ENCODE data around the gene TMEM150B.

TMEM150B gene

DNA sequence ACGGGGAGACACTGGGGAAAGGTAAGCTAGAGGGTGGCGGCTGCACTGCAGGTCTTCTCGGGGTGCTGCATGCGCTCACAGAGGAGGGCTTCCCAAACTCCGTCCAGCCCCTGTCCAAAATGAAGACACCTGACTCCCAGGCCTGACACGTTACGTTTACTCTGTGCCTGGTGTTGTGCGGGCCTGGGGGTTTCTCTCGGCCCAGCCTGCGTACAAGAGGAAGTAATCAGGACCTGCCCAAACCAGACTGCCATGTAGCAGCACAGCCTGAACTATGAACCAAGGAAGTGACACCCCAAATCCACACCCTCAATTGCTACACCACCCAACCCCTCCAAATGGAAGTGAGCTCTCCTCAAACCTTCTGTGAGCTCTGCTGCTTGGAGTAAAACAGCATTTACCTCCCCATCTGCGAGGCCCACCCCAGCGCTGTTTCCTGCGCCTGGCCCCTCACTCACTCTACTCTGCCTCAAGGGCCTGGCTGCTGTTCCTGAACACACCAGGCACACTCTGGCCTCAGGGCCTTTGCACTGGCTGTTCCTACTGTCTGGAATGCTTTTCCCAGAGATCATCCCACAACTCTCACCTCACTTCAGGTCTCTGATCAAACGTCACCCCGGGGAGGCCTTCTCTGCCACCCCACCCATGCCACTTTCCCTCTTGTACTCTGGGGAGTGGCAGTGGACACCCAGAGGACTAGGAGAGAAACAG, 48.3 kb downstream of the TMEM150B start:
- DNase-seq: no peak

DNA sequence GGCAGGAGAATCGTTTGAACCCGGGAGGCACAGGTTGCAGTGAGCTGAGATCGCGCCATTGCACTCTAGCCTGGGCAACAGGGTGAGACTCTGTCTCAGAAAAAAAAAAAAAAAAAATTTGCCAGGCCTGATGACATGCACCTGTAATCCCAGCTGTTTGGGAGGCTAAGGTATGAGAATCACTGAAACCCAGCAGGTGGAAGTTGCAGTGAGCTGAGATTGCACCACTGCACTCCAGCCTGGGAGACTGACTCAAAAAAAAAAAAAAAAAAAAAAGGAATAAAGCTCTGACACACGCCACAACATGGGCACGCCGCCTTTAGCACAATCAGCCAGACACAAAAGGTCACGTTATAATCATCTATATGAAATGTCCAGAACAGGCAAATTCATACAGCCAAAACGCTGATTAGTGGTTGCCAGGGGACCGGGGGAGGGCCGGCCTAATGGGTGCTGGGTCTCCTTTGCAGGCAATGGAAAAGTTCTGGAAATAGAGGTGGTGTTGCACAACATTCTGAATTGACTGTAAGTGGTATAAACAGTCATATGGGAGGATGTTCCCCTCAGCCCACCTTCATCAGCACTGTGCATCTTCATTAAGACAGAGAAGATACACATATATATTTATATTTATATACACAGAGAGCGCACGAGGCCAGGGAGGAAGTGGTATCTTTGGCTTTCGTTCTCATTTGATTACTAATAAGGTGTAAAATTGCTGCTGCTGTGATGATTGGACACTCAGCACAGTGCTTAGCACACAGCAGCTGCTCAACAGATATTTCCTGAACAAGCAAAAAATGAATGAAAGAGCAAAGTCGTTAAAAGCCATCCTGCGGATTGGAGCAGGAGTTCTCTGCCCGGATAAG, 49.1 kb downstream of the TMEM150B start:
- no peak for DNase-seq

DNA sequence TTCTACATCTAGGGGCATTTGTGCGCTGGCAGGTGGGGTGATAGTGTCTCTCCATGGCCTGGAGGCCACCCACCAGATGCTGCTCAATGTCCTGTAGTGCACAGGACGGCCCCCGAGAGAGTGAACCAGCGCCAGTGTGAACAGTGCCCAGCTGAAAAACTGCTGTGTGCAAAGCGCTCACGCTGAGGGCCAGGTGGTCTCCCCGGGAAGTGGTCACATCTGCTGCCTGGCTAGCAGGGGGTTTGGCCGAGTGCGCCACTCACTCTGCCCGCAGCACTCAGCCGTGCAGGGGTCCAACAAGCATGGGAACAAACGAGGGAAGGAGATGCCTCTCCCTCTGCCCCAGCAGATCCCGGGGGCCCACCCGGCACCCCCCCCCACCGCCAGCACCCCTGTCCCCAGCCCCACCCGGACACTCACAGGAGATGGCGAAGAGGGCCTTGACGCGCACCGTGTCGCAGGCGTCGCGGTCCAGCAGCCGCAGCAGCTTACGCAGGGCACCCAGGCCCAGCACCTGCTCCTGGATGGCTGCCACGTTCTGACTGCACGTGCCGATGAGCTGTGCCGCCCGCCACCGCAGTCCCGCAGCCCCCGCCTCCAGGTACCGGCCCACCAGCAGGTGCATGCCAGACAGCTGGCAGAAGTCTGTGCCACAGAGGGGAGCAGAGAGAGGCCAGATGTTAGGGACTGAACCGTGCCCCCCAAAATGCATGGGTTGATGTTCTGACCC, 51.0 kb downstream of the TMEM150B start:
- DNase-seq: no peak

DNA sequence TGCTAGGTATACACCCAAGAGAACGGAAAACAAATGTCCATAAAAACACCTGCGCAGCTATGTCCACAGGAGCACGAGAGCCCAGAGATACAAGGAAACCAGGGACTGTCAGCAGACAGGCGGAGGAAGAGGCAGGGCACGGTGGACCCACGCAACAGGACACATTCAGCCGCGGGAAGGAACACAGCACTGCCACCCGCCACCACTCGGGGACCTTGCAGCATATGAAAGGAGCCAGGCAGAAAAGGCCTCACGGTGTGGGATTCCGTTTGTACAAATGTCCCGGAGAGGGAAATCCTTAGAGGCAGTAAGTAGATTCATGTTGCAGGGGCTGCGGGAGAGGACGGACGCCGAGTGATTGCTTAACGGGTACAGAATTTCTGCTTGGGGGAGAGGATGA, 53.0 kb downstream of the TMEM150B start:
- no peak for DNase-seq

DNA sequence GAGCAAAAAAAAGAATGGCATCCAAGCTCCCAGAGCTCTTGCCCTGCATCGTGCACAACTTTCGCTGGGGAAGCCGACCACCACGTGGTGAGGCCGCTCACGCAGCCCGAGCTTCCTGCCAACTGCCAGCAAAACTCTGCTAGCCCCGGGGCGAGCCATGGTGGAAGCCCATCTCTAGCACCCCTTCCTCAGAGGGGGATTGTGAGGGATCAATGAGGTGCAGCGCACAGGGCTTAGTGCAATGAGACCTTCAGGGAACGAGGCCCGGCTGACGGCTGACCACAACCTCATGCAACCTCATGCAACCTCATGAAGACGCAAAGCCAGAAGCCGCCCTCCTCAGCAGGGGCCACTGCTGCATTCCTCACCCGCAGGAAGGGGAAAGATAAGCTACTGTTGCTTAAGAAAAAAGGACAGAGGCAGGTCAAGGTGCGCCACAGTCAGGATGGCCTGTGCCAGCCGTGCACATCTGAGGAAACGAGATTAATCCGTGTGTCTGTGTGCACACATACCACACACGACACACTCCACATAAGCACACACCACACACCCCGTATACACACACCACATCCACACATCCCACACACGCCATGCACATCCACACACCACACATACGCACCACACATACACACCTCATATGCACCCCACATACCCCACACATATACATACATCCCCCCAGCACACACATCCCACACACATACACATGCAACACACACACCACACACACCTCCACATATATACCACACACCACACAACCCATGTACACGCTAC, 54.8 kb downstream of the TMEM150B start:
- DNase-seq: no peak

DNA sequence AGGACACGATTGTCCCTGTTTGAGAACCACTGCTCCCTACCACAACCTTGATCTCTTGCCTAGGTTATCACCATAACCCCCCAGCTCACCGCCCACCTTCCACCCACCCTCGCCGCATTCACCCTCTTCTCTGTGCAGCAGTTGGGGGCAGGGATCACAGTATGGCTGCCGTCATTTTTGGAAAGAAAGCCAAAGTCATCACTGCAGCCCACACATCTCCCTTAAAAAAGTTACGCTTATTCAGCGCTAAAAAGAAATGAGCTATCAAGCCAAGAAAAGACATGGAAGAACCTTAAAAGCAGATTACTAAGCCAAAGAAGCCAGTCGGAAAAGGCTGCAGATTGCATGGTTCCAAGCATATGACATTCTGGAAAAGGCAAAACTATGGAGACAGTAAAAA, 55.8 kb downstream of the TMEM150B start:
- DNase-seq: no peak

DNA sequence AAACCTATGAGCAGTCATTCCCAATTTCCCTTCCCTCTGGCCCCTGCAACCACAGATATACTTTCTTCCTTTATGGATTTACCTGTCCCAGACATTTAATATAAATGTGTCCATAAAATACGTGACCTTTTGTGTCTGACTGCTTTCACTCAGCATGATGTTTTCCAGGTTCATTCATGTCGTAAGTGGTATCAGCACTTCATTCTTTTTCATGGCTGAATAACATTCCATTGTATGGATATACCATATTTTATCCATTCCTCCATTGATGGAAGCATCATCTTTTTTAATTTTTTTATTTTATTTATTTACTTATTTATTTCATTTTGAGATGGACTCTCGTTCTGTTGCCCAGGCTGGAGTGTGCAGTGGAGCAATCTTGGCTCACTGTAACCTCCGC, 58.3 kb downstream of the TMEM150B start:
- DNase-seq: no peak

DNA sequence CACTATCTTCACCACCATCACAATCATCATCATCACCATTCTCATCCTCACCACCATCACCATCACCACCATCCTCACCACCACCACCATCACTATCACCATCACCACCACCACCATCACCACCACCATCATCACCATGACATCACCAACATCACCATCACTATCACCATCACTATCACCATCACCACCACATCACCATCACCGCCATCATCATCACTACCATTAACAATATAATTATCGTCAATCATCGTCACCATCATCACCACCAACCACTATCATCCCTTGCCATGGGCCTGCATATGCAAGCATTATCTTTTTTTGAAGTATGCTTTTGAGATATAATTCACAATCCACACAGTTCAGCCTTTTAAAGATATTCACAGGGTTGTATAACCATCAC, 58.7 kb downstream of the TMEM150B start:
- no peak for DNase-seq

DNA sequence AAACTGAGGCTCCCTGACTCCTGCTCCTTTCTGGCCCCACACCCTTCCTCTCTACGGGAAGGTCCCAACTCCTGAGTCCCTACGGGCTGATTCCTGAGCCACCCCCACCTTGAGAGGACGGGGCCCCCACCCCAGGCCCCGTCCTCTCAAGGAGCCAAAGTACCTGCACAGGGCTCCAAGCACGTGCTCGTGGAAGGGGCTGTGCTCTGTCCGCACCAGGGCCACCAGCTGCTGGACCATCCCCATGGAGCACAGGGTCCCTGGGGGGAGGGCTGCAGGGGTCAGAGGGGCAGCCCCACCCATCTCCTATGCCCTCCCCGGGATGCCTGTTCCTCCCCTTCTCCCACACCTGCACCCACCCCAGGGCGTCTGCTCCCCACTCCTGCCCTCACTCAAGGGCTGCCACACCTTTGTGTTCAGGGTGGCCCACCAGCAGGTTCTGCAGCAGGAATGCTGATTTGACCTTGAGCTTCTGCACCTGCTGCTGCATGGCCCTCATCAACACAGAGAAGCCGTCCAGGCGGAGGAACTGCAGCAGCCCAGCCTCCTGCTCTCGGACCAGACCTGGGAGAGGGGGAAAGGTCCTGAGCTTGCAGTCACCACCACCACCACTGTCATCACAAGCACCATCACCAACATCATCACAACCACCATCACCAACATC, 59.3 kb downstream of the TMEM150B start:
- no peak for DNase-seq

DNA sequence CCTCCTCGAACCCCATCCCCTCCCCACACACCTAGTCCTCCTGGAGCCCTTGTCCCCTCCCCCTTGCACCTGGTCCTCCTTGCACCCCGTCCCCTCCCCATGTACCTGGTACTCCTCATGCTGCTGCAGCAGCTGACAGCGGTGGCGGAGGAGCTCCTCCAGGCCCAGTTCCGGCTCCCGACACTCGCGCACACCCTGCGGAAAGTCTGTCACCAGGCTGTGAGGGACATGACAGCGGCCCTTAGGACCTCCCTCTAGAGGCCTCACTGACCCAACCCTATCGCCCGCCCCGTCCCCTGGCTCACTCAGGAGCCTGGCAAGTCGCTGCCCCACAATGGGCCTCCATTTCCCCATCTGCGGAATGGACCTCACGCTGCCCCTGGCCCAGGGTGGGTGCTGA, 60.0 kb downstream of the TMEM150B start:
- DNase-seq: no peak

DNA sequence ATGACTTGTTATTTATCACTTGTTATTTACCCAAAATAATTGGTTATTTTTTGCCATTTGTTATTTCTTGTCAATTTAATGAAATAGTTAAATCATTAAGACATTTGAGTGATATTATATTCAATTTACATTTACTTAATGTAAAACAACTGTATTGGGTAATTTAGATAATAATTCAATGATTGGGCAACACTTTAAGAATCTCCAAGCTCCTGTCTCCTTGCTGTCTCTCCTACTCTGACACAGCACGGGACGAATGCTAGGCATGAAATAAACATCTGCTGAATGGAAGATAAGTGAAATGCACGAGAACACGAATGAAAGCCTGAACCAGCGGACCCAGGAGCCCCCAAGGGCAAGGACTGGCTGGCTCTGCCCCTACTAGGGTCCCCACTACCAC, 60.6 kb downstream of the TMEM150B start:
- no peak for DNase-seq
